IMR-90 (cell line): ENCODE results near the gene NRDC. TPM values are rescaled to one million over a fixed set of nuclear protein-coding genes. Genes with fewer than 3 reads are reported as not detected.

ENCODE experiments used
- ATAC-seq: fragments of 200-7000 bp; cut with Tn5 transposase; 2 replicates; pipeline ENCODE4 v1.9.1; 2020; ENCODE audit warnings: low read depth, mild to moderate bottlenecking, moderate library complexity
- BruUV-seq: library from RNA; stranded (reverse); fragments of 400-500 nt; replicated peaks from 2 replicates; lab custom pipeline; 2021; lab: Mats Ljungman, UMichigan
- CTCF ChIA-PET: fragments of 300-600 bp; formaldehyde crosslinking; extraction: SDS; loops from one replicate; lab custom pipeline; 2021; ENCODE audit warnings: antibody characterized with exemption; lab: Yijun Ruan, JAX
- POLR2A ChIA-PET: fragments of 300-600 bp; sonication (Branson Sonifier 250); formaldehyde crosslinking; loops from one replicate; lab custom pipeline; 2022; ENCODE audit warnings: antibody characterized with exemption; ENCODE audit not compliant: unreplicated experiment; lab: Charles Lee
- DNase-seq: peaks from one replicate; pipeline ENCODE4 v3.0.0; 2013
- H2AFZ ChIP-seq: replicated peaks from 2 replicates; pipeline ENCODE3; 2013; ENCODE audit warnings: low read length, mild to moderate bottlenecking; ENCODE audit not compliant: poor library complexity
- H2AK5ac ChIP-seq: 2 replicates; pipeline ENCODE4 v1.6.1; 2013; ENCODE audit warnings: low read depth, low read length, inconsistent platforms
- H2AK9ac ChIP-seq: replicated peaks from 2 replicates; pipeline ENCODE3; 2013; ENCODE audit warnings: mild to moderate bottlenecking, low read depth, low read length, moderate library complexity; ENCODE audit not compliant: poor library complexity
- H2BK120ac ChIP-seq: 2 replicates; pipeline ENCODE4 v1.6.1; 2013; ENCODE audit warnings: low read depth, low read length, inconsistent platforms
- H2BK15ac ChIP-seq: 3 replicates; pipeline ENCODE4 v1.6.1; 2013; ENCODE audit warnings: low read depth, low read length, inconsistent platforms
- H2BK20ac ChIP-seq: 2 replicates; pipeline ENCODE4 v1.6.1; 2013; ENCODE audit warnings: low read depth, mild to moderate bottlenecking, inconsistent platforms, low read length, moderate library complexity
- H2BK5ac ChIP-seq: 2 replicates; pipeline ENCODE4 v1.6.1; 2013; ENCODE audit warnings: mild to moderate bottlenecking, low read depth, low read length, inconsistent platforms; ENCODE audit not compliant: poor library complexity, severe bottlenecking
- H3K14ac ChIP-seq: replicated peaks from 2 replicates; pipeline ENCODE4 v1.6.1; 2013; ENCODE audit warnings: low read depth, low read length, inconsistent platforms
- H3K18ac ChIP-seq: 2 replicates; pipeline ENCODE4 v1.6.1; 2013; ENCODE audit warnings: low read depth, low read length, control low read depth
- H3K23ac ChIP-seq: 2 replicates; pipeline ENCODE4 v1.6.1; 2013; ENCODE audit warnings: low read depth, low read length, inconsistent platforms
- H3K27ac ChIP-seq: 2 replicates; pipeline ENCODE4 v1.5.1; 2013; ENCODE audit warnings: mild to moderate bottlenecking, control low read depth, low read length; ENCODE audit not compliant: insufficient read depth
- H3K27me3 ChIP-seq: 2 replicates; pipeline ENCODE4 v1.6.1; 2013; ENCODE audit warnings: low read length; ENCODE audit not compliant: control insufficient read depth, insufficient read depth
- H3K36me3 ChIP-seq: 2 replicates; pipeline ENCODE4 v1.6.1; 2013; ENCODE audit warnings: low read length, mixed read lengths; ENCODE audit not compliant: control insufficient read depth, insufficient read depth
- H3K4ac ChIP-seq: 2 replicates; pipeline ENCODE4 v1.6.1; 2013; ENCODE audit warnings: low read depth, low read length, inconsistent platforms
- H3K4me1 ChIP-seq: 2 replicates; pipeline ENCODE4 v1.6.1; 2013; ENCODE audit warnings: low read length, mixed read lengths; ENCODE audit not compliant: control insufficient read depth, insufficient read depth
- H3K4me2 ChIP-seq: 2 replicates; pipeline ENCODE4 v1.6.1; 2013; ENCODE audit warnings: low read depth, mild to moderate bottlenecking, control low read depth, low read length, moderate library complexity
- H3K4me3 ChIP-seq: 2 replicates; pipeline ENCODE4 v1.5.1; 2013; ENCODE audit warnings: low read depth, mild to moderate bottlenecking, control low read depth, low read length, moderate library complexity; ENCODE audit not compliant: insufficient read depth
- H3K56ac ChIP-seq: 2 replicates; pipeline ENCODE4 v1.6.1; 2013; ENCODE audit warnings: low read length, inconsistent platforms; ENCODE audit not compliant: insufficient read depth; ENCODE audit errors: extremely low read depth
- H3K79me1 ChIP-seq, 2 experiments: 2 replicates each; pipeline ENCODE4 v1.6.1; 2013; ENCODE audit warnings: low read length in 2 of 2, inconsistent platforms in 1 of 2, low read depth in 1 of 2
- H3K9ac ChIP-seq: 2 replicates; pipeline ENCODE4 v1.6.1; 2013; ENCODE audit warnings: low read depth, low read length, control low read depth
- H3K9me1 ChIP-seq: 2 replicates; pipeline ENCODE4 v1.6.1; 2013; ENCODE audit warnings: low read length, inconsistent platforms; ENCODE audit not compliant: insufficient read depth
- H3K9me3 ChIP-seq: 2 replicates; pipeline ENCODE4 v1.6.1; 2013; ENCODE audit warnings: low read length; ENCODE audit not compliant: control insufficient read depth, insufficient read depth
- H4K20me1 ChIP-seq: 2 replicates; pipeline ENCODE4 v1.6.1; 2013; ENCODE audit warnings: low read length, inconsistent platforms; ENCODE audit not compliant: insufficient read depth
- H4K5ac ChIP-seq: 2 replicates; pipeline ENCODE4 v1.6.1; 2013; ENCODE audit warnings: mild to moderate bottlenecking, low read depth, low read length, control low read depth
- H4K8ac ChIP-seq, 2 experiments: 2 replicates each; pipeline ENCODE4 v1.6.1; 2013; ENCODE audit warnings: low read depth in 2 of 2, low read length in 2 of 2, control low read depth in 1 of 2, inconsistent platforms in 1 of 2
- H4K91ac ChIP-seq: 2 replicates; pipeline ENCODE4 v1.6.1; 2013; ENCODE audit warnings: low read depth, low read length, inconsistent platforms; ENCODE audit not compliant: insufficient read depth
- CTCF ChIP-seq: conservative IDR thresholded peaks from 2 replicates; pipeline ENCODE4 v1.5.1; 2012; ENCODE audit warnings: mild to moderate bottlenecking, low read depth, low read length, improper control_type of control experiment
- ELK1 ChIP-seq: fragments of 150-350 bp; IDR thresholded peaks from 2 replicates; pipeline ENCODE4 v1.6.1; 2016; ENCODE audit warnings: low read depth, mild to moderate bottlenecking, low read length, moderate library complexity, borderline replicate concordance
- MXI1 ChIP-seq: IDR thresholded peaks from 2 replicates; pipeline ENCODE4 v1.6.1; 2012; ENCODE audit warnings: low read depth, mild to moderate bottlenecking, low read length, moderate library complexity, borderline replicate concordance
- POLR2A ChIP-seq: IDR thresholded peaks from 2 replicates; pipeline ENCODE4 v1.6.1; 2012; ENCODE audit warnings: mild to moderate bottlenecking, low read depth, low read length
- SMC3 ChIP-seq: fragments of 150-350 bp; IDR thresholded peaks from 2 replicates; pipeline ENCODE4 v1.6.1; 2016; ENCODE audit warnings: low read depth, mild to moderate bottlenecking, antibody characterized with exemption, low read length, moderate library complexity
- WGBS, 2 experiments: methylation state at CpG; one replicate each; pipeline versions ENCODE4 v1.1.5 to v1.1.7; 2013; ENCODE audit warnings: missing lambda C conversion rate in 2 of 2; ENCODE audit not compliant: insufficient read length in 1 of 2; ENCODE audit errors: extremely low coverage in 2 of 2; 5-methylcytosine and 5-hydroxymethylcytosine counted together
- dilution Hi-C: fragments of 300-500 bp; cut with HindIII; formaldehyde crosslinking; loops from one replicate; pipeline ENCODE4 v1.14.3; 2018; ENCODE audit warnings: low sequenced_read_pairs; ENCODE audit not compliant: unreplicated experiment
- in situ Hi-C: fragments of 300-500 bp; cut with MboI; formaldehyde crosslinking; loops from 3 replicates; pipeline ENCODE4 v1.14.3; 2019; ENCODE audit warnings: low sequenced_read_pairs, inconsistent platforms, mixed read lengths
- intact Hi-C: fragments of 100-400 bp; cut with micrococcal nuclease; formaldehyde crosslinking; loops from 2 replicates; pipeline ENCODE4 v1.10.0; 2022
- polyA plus RNA-seq, 3 experiments: library from polyadenylated mRNA; depleted of rRNA; stranded (reverse); fragments of >200 nt; gene quantifications; 2 replicates each; pipeline ENCODE4 v1.2.3, GENCODE V29; 2012; ENCODE audit warnings: low replicate concordance in 1 of 3
- total RNA-seq: library from RNA; depleted of rRNA; stranded (reverse); fragments of >200 nt; gene quantifications from 2 replicates; pipeline ENCODE4 v1.2.3, GENCODE V29; 2012

The NRDC gene
- total and polyA plus RNA-seq, 2 of the 4 experiments (the other 2 are of a cell fraction) = 75.8 to 84.7 TPM

DNA sequence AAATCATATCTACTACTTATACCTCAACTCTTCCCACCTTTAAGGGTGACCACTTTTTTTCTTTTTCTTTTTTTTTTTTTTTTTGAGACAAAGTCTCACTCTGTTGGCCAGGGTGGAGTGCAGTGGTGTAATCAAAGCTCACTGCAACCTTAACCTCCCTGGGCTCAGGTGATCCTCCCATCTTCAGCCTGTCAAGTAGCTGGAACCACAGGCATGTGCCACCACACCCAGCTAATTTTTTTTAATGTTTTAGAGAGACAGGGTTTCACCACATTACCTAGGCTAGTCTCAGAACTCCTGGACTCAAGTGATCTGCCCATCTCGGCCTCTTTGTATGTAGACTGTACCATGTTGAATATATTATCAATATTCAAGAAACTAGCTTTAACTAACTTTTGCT is 39.4 kb downstream of the NRDC start:
- dilution Hi-C loops (no loop called here), intact Hi-C loops (loop anchor here (5.0 kb wide), 1 partner anchor 37 kb away; no protein-coding TSS in a partner anchor), in situ Hi-C loops (no loop called here)
- no peak overlapping the region for H2BK120ac ChIP-seq
- no peak overlapping the region for H4K8ac ChIP-seq
- H4K5ac ChIP-seq = no peak overlapping the region
- H3K18ac ChIP-seq = no peak overlapping the region
- no peaks in the 10 kb centered on the region for H3K27me3 ChIP-seq
- ATAC-seq (no peak), DNase-seq (no peak)
- H3K27ac ChIP-seq = no peak overlapping the region
- ChIA-PET POLR2A (no interaction called here), CTCF (no interaction called here)
- H2AK9ac ChIP-seq = no peak overlapping the region
- H3K14ac ChIP-seq = no peak overlapping the region
- no peak overlapping the region for H2AK5ac ChIP-seq
- no peak overlapping the region for H4K91ac ChIP-seq
- H2BK15ac ChIP-seq = no peak overlapping the region
- H3K56ac ChIP-seq = no peak overlapping the region
- H3K23ac ChIP-seq = no peak overlapping the region
- BruUV-seq = no TSS peak
- no peak overlapping the region for H2BK5ac ChIP-seq
- H3K9me3 ChIP-seq = no peaks in the 10 kb centered on the region
- H3K9ac ChIP-seq = no peak overlapping the region
- no peak overlapping the region for H3K4me3 ChIP-seq
- H3K4ac ChIP-seq = no peak overlapping the region
- H3K4me1 ChIP-seq = no peaks in the 10 kb centered on the region; the same call in 1 of the 2 replicates
- no peak for TF ChIP-seq MXI1
- no peak for TF ChIP-seq CTCF
- TF ChIP-seq SMC3 = no peak
- TF ChIP-seq ELK1 = no peak
- TF ChIP-seq POLR2A = no peak
- H3K79me1 ChIP-seq = peaks cover 27 to 50% of the 10 kb centered on the region in 2 experiments
- no peak overlapping the region for H3K4me2 ChIP-seq
- peaks cover 15% of the 10 kb centered on the region for H3K36me3 ChIP-seq
- WGBS, 2 experiments = no CpG with 5 or more reads among the region's 1 CpG
- H4K20me1 ChIP-seq = peaks cover 8% of the 10 kb centered on the region
- H2AFZ ChIP-seq = no peak overlapping the region
- no peaks in the 10 kb centered on the region for H3K9me1 ChIP-seq
- H2BK20ac ChIP-seq = no peak overlapping the region
